Measurements from ENCODE around the gene RNF207. TPM values are rescaled to one million over a fixed set of nuclear protein-coding genes. Genes with fewer than 3 reads are reported as not detected.
A peak's percentile ranks its signal among the peaks of the same experiment; 100 is the strongest.
"Not testable (repeated sequence)": the region's sequence is repeated elsewhere in the genome, so short reads cannot be mapped to it uniquely, and the experiment has no call there.

Gene RNF207
- total and polyA plus RNA-seq, 4 donors, result 11.4 to 32.2 (median 12.9) TPM

GRCh38 chr1:6210591-6211355 lies 4.9 kb downstream of the RNF207 start:
- 90% methylated on average over 24 of the region's 29 CpGs for WGBS (ENCODE audit: insufficient coverage)
- H3K4me1 ChIP-seq (ENCODE audit: control insufficient read depth, insufficient read depth, low read length), result peaks cover 35% of the 10 kb centered on the region
- no peaks in the 10 kb centered on the region for H3K9me3 ChIP-seq (ENCODE audit: control insufficient read depth, insufficient read depth, low read length)
- no peak overlapping the region for H3K4me3 ChIP-seq (ENCODE audit: low read depth, low read length)
- H3K27ac ChIP-seq (ENCODE audit: low read depth, low read length), result no peak overlapping the region
- H3K36me3 ChIP-seq (ENCODE audit: control insufficient read depth, insufficient read depth, low read length), result peaks cover 45% of the 10 kb centered on the region
- peaks cover 29% of the 10 kb centered on the region for H3K27me3 ChIP-seq (ENCODE audit: control insufficient read depth, insufficient read depth, low read length)
- DNase-seq (ENCODE audit: low read depth in 4 of 6, low spot score in 6 of 6), result no peak

DNA sequence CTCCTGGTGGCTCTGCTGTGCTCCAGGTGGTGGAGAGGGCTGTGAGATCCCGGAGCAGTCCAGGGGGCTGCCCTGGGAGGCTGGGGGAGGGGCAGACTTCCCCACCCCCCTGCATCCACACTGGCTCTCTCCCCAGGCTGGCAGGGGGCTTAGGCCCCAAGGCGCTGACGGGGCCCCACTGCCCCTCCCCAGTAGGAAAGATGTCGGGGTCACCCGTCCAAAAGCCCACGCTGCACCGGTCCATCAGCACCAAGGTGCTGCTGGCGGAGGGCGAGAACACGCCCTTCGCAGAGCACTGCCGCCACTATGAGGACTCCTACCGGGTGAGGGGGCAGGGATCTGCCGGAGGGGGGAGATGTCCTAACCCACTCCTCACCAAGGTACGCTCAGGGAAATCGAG lies 5.8 kb downstream of the RNF207 start:
- H3K36me3 ChIP-seq (ENCODE audit: control insufficient read depth, insufficient read depth, low read length), result peaks cover 50% of the 10 kb centered on the region
- no peak overlapping the region for H3K4me3 ChIP-seq (ENCODE audit: low read depth, low read length)
- WGBS (ENCODE audit: insufficient coverage), result 89% methylated on average over 13 of the region's 16 CpGs
- no peak for DNase-seq (ENCODE audit: low read depth in 4 of 6, low spot score in 6 of 6)
- no peak overlapping the region for H3K27ac ChIP-seq (ENCODE audit: low read depth, low read length)
- H3K27me3 ChIP-seq (ENCODE audit: control insufficient read depth, insufficient read depth, low read length), result peaks cover 19% of the 10 kb centered on the region
- peaks cover 25% of the 10 kb centered on the region for H3K4me1 ChIP-seq (ENCODE audit: control insufficient read depth, insufficient read depth, low read length)
- no peaks in the 10 kb centered on the region for H3K9me3 ChIP-seq (ENCODE audit: control insufficient read depth, insufficient read depth, low read length)

DNA sequence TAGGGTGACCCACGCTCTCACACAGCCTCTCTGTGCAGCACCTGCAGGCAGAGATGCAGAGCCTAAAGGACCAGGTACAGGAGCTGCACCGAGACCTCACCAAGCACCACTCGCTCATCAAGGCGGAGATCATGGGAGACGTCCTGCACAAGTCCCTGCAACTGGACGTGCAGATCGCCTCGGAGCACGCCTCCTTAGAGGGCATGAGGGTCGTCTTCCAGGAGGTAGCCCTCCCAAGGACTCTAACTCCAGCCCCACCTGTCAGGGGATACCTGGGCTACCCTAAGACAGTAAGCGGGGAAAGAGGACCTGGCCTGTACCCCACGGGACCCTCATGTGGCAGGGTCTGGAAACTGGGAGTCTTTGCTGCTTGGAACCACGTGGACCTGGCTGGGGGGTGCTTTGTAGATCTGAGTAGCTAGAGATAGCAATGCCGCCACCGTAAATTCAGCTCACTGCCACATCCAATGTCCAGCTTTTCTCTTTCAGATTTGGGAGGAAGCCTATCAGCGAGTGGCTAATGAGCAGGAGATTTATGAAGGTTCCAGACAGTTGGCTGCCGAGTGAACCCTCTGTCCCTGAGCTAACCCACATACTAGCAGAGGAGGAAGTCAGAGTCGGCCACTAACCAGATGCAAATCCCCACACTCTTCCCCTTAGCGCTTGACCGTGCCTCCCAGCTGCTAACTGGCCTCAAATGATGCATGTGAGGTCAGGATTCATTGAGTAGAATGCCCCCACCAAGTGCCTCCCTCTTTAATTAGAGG lies 6.5 kb downstream of the RNF207 start:
- H3K27me3 ChIP-seq (ENCODE audit: control insufficient read depth, insufficient read depth, low read length), result peaks cover 13% of the 10 kb centered on the region
- no peak for DNase-seq (ENCODE audit: low read depth in 4 of 6, low spot score in 6 of 6)
- WGBS (ENCODE audit: insufficient coverage), result 91% methylated on average over 12 of the region's 20 CpGs
- H3K4me3 ChIP-seq (ENCODE audit: low read depth, low read length), result no peak overlapping the region
- H3K27ac ChIP-seq (ENCODE audit: low read depth, low read length), result no peak overlapping the region
- H3K36me3 ChIP-seq (ENCODE audit: control insufficient read depth, insufficient read depth, low read length), result peaks cover 50% of the 10 kb centered on the region
- H3K4me1 ChIP-seq (ENCODE audit: control insufficient read depth, insufficient read depth, low read length), result peaks cover 24% of the 10 kb centered on the region
- no peaks in the 10 kb centered on the region for H3K9me3 ChIP-seq (ENCODE audit: control insufficient read depth, insufficient read depth, low read length)

DNA sequence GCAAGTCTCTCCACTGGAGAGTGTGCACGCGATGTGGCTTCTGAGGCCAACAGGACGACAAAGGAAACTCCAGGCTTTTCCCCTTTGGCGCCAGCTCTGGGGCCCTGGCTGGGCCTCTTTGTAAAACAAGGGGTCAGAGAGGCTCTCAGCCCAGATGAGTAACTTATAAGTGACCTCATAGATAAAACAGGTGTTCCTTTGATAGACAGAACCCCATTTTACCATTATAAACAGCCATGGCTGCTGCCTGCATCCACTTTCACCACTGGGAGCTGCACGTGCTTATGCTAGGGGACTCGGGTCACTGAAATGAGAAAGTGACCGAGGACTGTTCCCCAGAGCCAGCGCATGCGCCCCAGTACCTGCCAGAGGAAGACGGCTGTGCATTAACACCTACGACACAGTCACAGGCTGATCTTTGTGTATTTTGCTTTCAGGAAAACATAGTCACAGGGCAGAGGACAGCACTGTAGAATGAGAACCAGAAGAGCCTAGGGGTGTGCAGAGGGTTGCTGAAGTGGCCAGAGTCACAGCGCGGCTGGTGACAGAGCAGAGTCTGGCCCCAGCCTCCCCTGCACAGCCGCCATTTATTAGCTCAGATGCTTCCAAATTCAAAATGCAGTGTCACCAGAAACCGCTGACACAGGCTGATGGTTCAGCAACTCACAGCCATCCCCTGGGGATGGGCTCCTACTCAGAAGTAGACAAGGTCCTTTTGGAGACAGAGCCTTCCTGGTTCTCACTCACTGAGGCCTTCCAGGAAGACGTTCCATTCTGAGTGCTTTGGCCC lies 12.7 kb downstream of the RNF207 start:
- Histone ChIP-seq H3K4me3 (ENCODE audit: low read depth, low read length) (no peak overlapping the region), H3K36me3 (ENCODE audit: control insufficient read depth, insufficient read depth, low read length) (peaks cover 49% of the 10 kb centered on the region), H3K4me1 (ENCODE audit: control insufficient read depth, insufficient read depth, low read length) (no peaks in the 10 kb centered on the region), H3K27ac (ENCODE audit: low read depth, low read length) (no peak overlapping the region), H3K27me3 (ENCODE audit: control insufficient read depth, insufficient read depth, low read length) (no peaks in the 10 kb centered on the region), H3K9me3 (ENCODE audit: control insufficient read depth, insufficient read depth, low read length) (no peaks in the 10 kb centered on the region)
- peak in 1 of 6 donors; percentile 50 for DNase-seq (ENCODE audit: low read depth in 4 of 6, low spot score in 6 of 6)
- 86% methylated on average over 14 of the region's 16 CpGs for WGBS (ENCODE audit: insufficient coverage)

DNA sequence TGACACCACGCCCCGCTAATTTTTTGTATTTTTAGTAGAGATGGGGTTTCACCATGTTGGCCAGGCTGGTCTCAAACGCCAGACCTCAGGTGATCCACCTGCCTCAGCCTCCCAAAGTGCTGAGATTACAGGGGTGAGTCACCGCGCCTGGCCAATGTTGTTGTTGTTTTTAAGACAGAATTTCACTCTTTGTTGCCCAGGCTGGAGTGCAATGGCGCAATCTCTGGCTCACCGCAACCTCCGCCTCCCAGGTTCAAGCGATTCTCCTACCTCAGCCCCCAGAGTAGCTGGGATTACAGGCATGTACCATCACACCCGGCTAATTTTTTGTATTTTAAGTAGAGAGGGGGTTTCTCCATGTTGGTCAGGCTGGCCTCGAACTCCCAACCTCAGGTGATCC lies 13.7 kb downstream of the RNF207 start:
- H3K27ac ChIP-seq (ENCODE audit: low read depth, low read length); H3K9me3 ChIP-seq (ENCODE audit: control insufficient read depth, insufficient read depth, low read length); DNase-seq (ENCODE audit: low read depth in 4 of 6, low spot score in 6 of 6); H3K4me1 ChIP-seq (ENCODE audit: control insufficient read depth, insufficient read depth, low read length); H3K4me3 ChIP-seq (ENCODE audit: low read depth, low read length); H3K27me3 ChIP-seq (ENCODE audit: control insufficient read depth, insufficient read depth, low read length): not testable (repeated sequence)
- H3K36me3 ChIP-seq (ENCODE audit: control insufficient read depth, insufficient read depth, low read length), result peaks cover 58% of the 10 kb centered on the region
- WGBS (ENCODE audit: insufficient coverage), result 86% methylated on average over 7 of the region's 11 CpGs

GRCh38 chr1:6220236-6220635 lies 14.3 kb downstream of the RNF207 start:
- DNase-seq (ENCODE audit: low read depth in 4 of 6, low spot score in 6 of 6), result no peak
- Histone ChIP-seq H3K36me3 (ENCODE audit: control insufficient read depth, insufficient read depth, low read length) (peaks cover 62% of the 10 kb centered on the region), H3K4me3 (ENCODE audit: low read depth, low read length) (no peak overlapping the region), H3K27ac (ENCODE audit: low read depth, low read length) (no peak overlapping the region), H3K4me1 (ENCODE audit: control insufficient read depth, insufficient read depth, low read length) (no peaks in the 10 kb centered on the region), H3K27me3 (ENCODE audit: control insufficient read depth, insufficient read depth, low read length) (no peaks in the 10 kb centered on the region), H3K9me3 (ENCODE audit: control insufficient read depth, insufficient read depth, low read length) (no peaks in the 10 kb centered on the region)
- 92% methylated on average over 8 of the region's 8 CpGs for WGBS (ENCODE audit: insufficient coverage)

GRCh38 chr1:6221210-6221784 lies 15.4 kb downstream of the RNF207 start:
- H3K27me3 ChIP-seq (ENCODE audit: control insufficient read depth, insufficient read depth, low read length), result no peaks in the 10 kb centered on the region
- H3K27ac ChIP-seq (ENCODE audit: low read depth, low read length), result no peak overlapping the region
- no peaks in the 10 kb centered on the region for H3K4me1 ChIP-seq (ENCODE audit: control insufficient read depth, insufficient read depth, low read length)
- H3K4me3 ChIP-seq (ENCODE audit: low read depth, low read length), result no peak overlapping the region
- 89% methylated on average over 10 of the region's 12 CpGs for WGBS (ENCODE audit: insufficient coverage)
- H3K9me3 ChIP-seq (ENCODE audit: control insufficient read depth, insufficient read depth, low read length), result no peaks in the 10 kb centered on the region
- peaks cover 64% of the 10 kb centered on the region for H3K36me3 ChIP-seq (ENCODE audit: control insufficient read depth, insufficient read depth, low read length)
- no peak for DNase-seq (ENCODE audit: low read depth in 4 of 6, low spot score in 6 of 6)

GRCh38 chr1:6222636-6223035 lies 16.7 kb downstream of the RNF207 start:
- Histone ChIP-seq H3K27me3 (ENCODE audit: control insufficient read depth, insufficient read depth, low read length) (no peaks in the 10 kb centered on the region), H3K4me1 (ENCODE audit: control insufficient read depth, insufficient read depth, low read length) (no peaks in the 10 kb centered on the region), H3K4me3 (ENCODE audit: low read depth, low read length) (no peak overlapping the region), H3K36me3 (ENCODE audit: control insufficient read depth, insufficient read depth, low read length) (peaks cover 70% of the 10 kb centered on the region), H3K27ac (ENCODE audit: low read depth, low read length) (no peak overlapping the region), H3K9me3 (ENCODE audit: control insufficient read depth, insufficient read depth, low read length) (no peaks in the 10 kb centered on the region)
- WGBS (ENCODE audit: insufficient coverage), result 79% methylated on average over 5 of the region's 6 CpGs
- DNase-seq (ENCODE audit: low read depth in 4 of 6, low spot score in 6 of 6), result no peak

- Histone ChIP-seq H3K4me1 (ENCODE audit: control insufficient read depth, insufficient read depth, low read length) (no peaks in the 10 kb centered on the region), H3K4me3 (ENCODE audit: low read depth, low read length) (no peak overlapping the region), H3K9me3 (ENCODE audit: control insufficient read depth, insufficient read depth, low read length) (no peaks in the 10 kb centered on the region), H3K27ac (ENCODE audit: low read depth, low read length) (no peak overlapping the region), H3K36me3 (ENCODE audit: control insufficient read depth, insufficient read depth, low read length) (peaks cover 77% of the 10 kb centered on the region), H3K27me3 (ENCODE audit: control insufficient read depth, insufficient read depth, low read length) (no peaks in the 10 kb centered on the region)
- no peak for DNase-seq (ENCODE audit: low read depth in 4 of 6, low spot score in 6 of 6)
- 98% methylated on average over 10 of the region's 13 CpGs for WGBS (ENCODE audit: insufficient coverage)
Observed at GRCh38 chr1:6223617-6224016, 17.7 kb downstream of the RNF207 start.
